ENCODE data around the gene DNAH6.

- TF ChIP-seq CTCF (IDR thresholded peaks at IDR 0.05; ENCODE audit: borderline replicate concordance, extremely low read depth, low read length, poor library complexity, severe bottlenecking) (no peak), EZH2 (IDR thresholded peaks at IDR 0.05; ENCODE audit: borderline replicate concordance, low read depth, low read length, severe bottlenecking) (no peak)
These were observed 87.6 kb downstream of the DNAH6 start for GRCh38 chr2:84603911-84604310.

Data from DND-41 (cell line).